Stromal cell of bone marrow (primary cell): ENCODE measurements around the gene NECAP2.
"Not testable (repeated sequence)": the region's sequence is repeated elsewhere in the genome, so short reads cannot be mapped to it uniquely, and the experiment has no call there.

Experiments
- DNase-seq: peaks from one replicate; pipeline ENCODE4 v3.0.0-alpha.2; 2012; ENCODE audit warnings: low read depth

The NECAP2 gene

GRCh38 chr1:16498573-16499413 lies 58.3 kb downstream of the NECAP2 start:
- peak; percentile 67 for DNase-seq

GRCh38 chr1:16500466-16500865 lies 59.9 kb downstream of the NECAP2 start:
- DNase-seq, result not testable (repeated sequence)

GRCh38 chr1:16500975-16501374 lies 60.5 kb downstream of the NECAP2 start:
- DNase-seq, result not testable (repeated sequence)

- DNase-seq, result not testable (repeated sequence)
Observed at GRCh38 chr1:16501446-16501845, 60.9 kb downstream of the NECAP2 start.

- DNase-seq, result no peak
Observed at GRCh38 chr1:16503494-16503893, 63.0 kb downstream of the NECAP2 start.

GRCh38 chr1:16505870-16506269 lies 65.3 kb downstream of the NECAP2 start:
- DNase-seq, result not testable (repeated sequence)

- DNase-seq, result not testable (repeated sequence)
Observed at GRCh38 chr1:16506364-16507136, 66.0 kb downstream of the NECAP2 start.

GRCh38 chr1:16508861-16509445 lies 68.4 kb downstream of the NECAP2 start:
- not testable (repeated sequence) for DNase-seq
